HepG2 (cell line): ENCODE data around the gene CRYAB. TPM values are rescaled to one million over a fixed set of nuclear protein-coding genes. Genes with fewer than 3 reads are reported as not detected.
A peak's percentile ranks its signal among the peaks of the same experiment; 100 is the strongest.

Experiments used
- ARNT2 ChIP-seq: sonication (generic); formaldehyde crosslinking; IDR thresholded peaks from 2 replicates; pipeline ENCODE4 v1.8.0; 2022; ENCODE audit warnings: mild to moderate bottlenecking, low read depth, missing genetic modification reagents, moderate library complexity
- DNMT3B ChIP-seq: conservative IDR thresholded peaks from 2 replicates; pipeline ENCODE4 v1.6.1; 2016; ENCODE audit warnings: missing biosample characterization, control low read depth
- ELF1 ChIP-seq: sonication (generic); formaldehyde crosslinking; IDR thresholded peaks from 2 replicates; pipeline ENCODE4 v1.4.0; 2020; ENCODE audit warnings: missing genetic modification reagents
- HDAC1 ChIP-seq: sonication (generic); formaldehyde crosslinking; IDR thresholded peaks from 2 replicates; pipeline ENCODE4 v1.5.1; 2020; ENCODE audit warnings: mild to moderate bottlenecking, missing genetic modification reagents
- HDAC2 ChIP-seq: sonication (generic); formaldehyde crosslinking; IDR thresholded peaks from 2 replicates; pipeline ENCODE4 v1.4.0; 2020; ENCODE audit warnings: missing genetic modification reagents
- KAT8 ChIP-seq: IDR thresholded peaks from 2 replicates; pipeline ENCODE4 v1.6.1; 2016; ENCODE audit warnings: missing genetic modification reagents, missing compliant biosample characterization
- KDM4B ChIP-seq: sonication (generic); formaldehyde crosslinking; IDR thresholded peaks from 2 replicates; pipeline ENCODE4 v1.4.0; 2020; ENCODE audit warnings: missing genetic modification reagents
- MED1 ChIP-seq: sonication (generic); formaldehyde crosslinking; IDR thresholded peaks from 2 replicates; pipeline ENCODE4 v1.4.0; 2020; ENCODE audit warnings: missing genetic modification reagents
- NFIC ChIP-seq: IDR thresholded peaks from 2 replicates; pipeline ENCODE4 v1.6.1; 2012; ENCODE audit warnings: mild to moderate bottlenecking, low read length, inconsistent platforms
- NR2C2 ChIP-seq: sonication (generic); formaldehyde crosslinking; IDR thresholded peaks from 2 replicates; pipeline ENCODE4 v1.4.0; 2020; ENCODE audit warnings: missing genetic modification reagents, mild to moderate bottlenecking, moderate library complexity, borderline replicate concordance
- PHF21A ChIP-seq: sonication (generic); formaldehyde crosslinking; IDR thresholded peaks from 2 replicates; pipeline ENCODE4 v1.5.0; 2020; ENCODE audit warnings: mild to moderate bottlenecking, missing genetic modification reagents
- POLR2G ChIP-seq: fragments of 200-400 bp; formaldehyde crosslinking; IDR thresholded peaks from 2 replicates; pipeline ENCODE4 v1.6.1; 2018; ENCODE audit warnings: mild to moderate bottlenecking, low read depth, low read length, moderate library complexity
- RCOR2 ChIP-seq: IDR thresholded peaks from 2 replicates; pipeline ENCODE4 v1.6.1; 2016; ENCODE audit warnings: missing biosample characterization, missing genetic modification reagents
- SALL1 ChIP-seq: sonication (generic); formaldehyde crosslinking; IDR thresholded peaks from 2 replicates; pipeline ENCODE4 v1.8.0; 2022; ENCODE audit warnings: mild to moderate bottlenecking, missing genetic modification reagents
- TEAD3 ChIP-seq: optimal IDR thresholded peaks from 2 replicates; pipeline ENCODE3; 2016; ENCODE audit warnings: borderline replicate concordance
- ZBTB38 ChIP-seq: sonication (generic); formaldehyde crosslinking; IDR thresholded peaks from 2 replicates; pipeline ENCODE4 v1.5.1; 2020; ENCODE audit warnings: mild to moderate bottlenecking, missing genetic modification reagents
- ZNF205 ChIP-seq: IDR thresholded peaks from 2 replicates; pipeline ENCODE4 v1.6.1; 2018; ENCODE audit warnings: missing biosample characterization, missing genetic modification reagents
- ZNF264 ChIP-seq: sonication (generic); formaldehyde crosslinking; IDR thresholded peaks from 2 replicates; pipeline ENCODE4 v1.4.0; 2020; ENCODE audit warnings: missing genetic modification reagents
- ZNF282 ChIP-seq: fragments of 450-650 bp; IDR thresholded peaks from 2 replicates; pipeline ENCODE4 v1.6.1; 2018; ENCODE audit not compliant: partially characterized antibody
- ZNF703 ChIP-seq: sonication (generic); formaldehyde crosslinking; IDR thresholded peaks from 2 replicates; pipeline ENCODE4 v1.5.1; 2020; ENCODE audit warnings: missing genetic modification reagents, mild to moderate bottlenecking, moderate library complexity, borderline replicate concordance
- polyA plus RNA-seq, 8 experiments: library from polyadenylated mRNA; depleted of rRNA in 3 of 8; stranded (reverse) in 7 of 8; unstranded in 1 of 8; fragments of >200 nt; fragmentation: Illumina TruSeq in 4 of 8; extraction: Trizol in 4 of 8; gene quantifications; 2 replicates each; pipeline versions ENCODE4 v1.2.1 to v1.2.3, GENCODE V29; 2011 to 2016; ENCODE audit warnings: low read depth in 4 of 8, missing spikeins in 1 of 8, mixed read lengths in 1 of 8; ENCODE audit not compliant: insufficient read depth in 1 of 8
- total RNA-seq, 5 experiments: library from RNA; depleted of rRNA; stranded (reverse); fragments of >200 nt; fragmentation: Illumina TruSeq; extraction: Trizol; gene quantifications; 2 replicates each; pipeline ENCODE4 v1.2.3, GENCODE V29; 2016; ENCODE audit warnings: low read depth in 1 of 5
- TF ChIP-seq, protein P1 (sequence below): sonication (generic); formaldehyde crosslinking; IDR thresholded peaks from 2 replicates; pipeline ENCODE4 v1.5.0; 2020; ENCODE audit warnings: missing genetic modification reagents
- TF ChIP-seq, protein P2 (sequence below): IDR thresholded peaks from 2 replicates; pipeline ENCODE4 v1.6.1; 2016; ENCODE audit warnings: low read depth, borderline replicate concordance
- TF ChIP-seq, protein P3 (sequence below): sonication (generic); formaldehyde crosslinking; conservative IDR thresholded peaks from 2 replicates; pipeline ENCODE4 v1.5.0; 2020; ENCODE audit warnings: missing genetic modification reagents
- TF ChIP-seq, protein P4 (sequence below): sonication (generic); IDR thresholded peaks from 2 replicates; pipeline ENCODE4 v1.6.1; 2016; ENCODE audit warnings: low read depth, borderline replicate concordance
- TF ChIP-seq, protein P5 (sequence below): sonication (generic); formaldehyde crosslinking; IDR thresholded peaks from 2 replicates; pipeline ENCODE4 v1.5.0; 2020; ENCODE audit warnings: mild to moderate bottlenecking, missing genetic modification reagents

Gene CRYAB
- total and polyA plus RNA-seq, 2 of the 13 experiments (the other 11 are each of a cell fraction or from before 2014, with no cell fraction given), result 0.55 to 1.1 TPM

DNA sequence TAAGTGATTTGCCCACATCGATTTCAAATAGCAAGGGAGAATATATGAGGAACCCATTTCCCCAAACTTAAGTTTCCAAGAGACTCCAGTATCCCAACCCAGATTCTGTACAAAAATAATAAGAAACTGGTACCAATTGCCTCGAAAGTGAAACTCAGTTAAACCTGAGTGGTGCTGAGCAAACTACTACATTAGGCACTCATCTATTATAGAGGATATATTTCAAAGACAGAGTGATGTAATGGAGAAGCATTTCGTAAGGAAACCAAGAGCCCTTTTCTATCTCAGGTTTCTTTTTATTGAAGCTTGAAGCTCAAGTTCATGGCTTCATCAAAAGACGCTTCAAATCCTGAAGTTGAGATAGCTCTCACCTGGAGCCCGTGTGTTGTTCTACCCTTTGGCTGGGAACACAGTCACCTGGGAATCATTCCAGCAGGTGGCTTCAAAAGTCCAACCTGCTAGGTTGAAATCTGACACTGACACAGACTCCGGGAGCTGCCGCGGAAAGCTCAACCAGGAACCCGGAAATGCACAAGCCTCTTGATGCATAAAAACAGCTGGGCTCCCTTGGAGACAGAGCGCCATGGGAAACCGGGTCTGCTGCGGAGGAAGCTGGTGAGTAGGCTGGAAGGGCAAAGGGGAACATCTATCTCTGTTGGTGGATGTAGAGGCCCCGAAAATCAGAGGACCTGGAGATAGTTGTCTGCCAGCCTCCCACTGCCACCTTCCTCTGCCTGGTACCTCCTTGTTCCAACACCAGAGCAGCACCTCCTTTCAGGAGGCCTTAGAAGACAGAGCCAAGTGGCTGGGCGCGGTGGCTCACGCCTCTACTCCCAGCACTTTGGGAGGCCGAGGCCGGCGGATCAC, 7.1 kb upstream of the CRYAB start, which contains the start of gene C11orf52 (continued):
- TF ChIP-seq, protein P1, sequence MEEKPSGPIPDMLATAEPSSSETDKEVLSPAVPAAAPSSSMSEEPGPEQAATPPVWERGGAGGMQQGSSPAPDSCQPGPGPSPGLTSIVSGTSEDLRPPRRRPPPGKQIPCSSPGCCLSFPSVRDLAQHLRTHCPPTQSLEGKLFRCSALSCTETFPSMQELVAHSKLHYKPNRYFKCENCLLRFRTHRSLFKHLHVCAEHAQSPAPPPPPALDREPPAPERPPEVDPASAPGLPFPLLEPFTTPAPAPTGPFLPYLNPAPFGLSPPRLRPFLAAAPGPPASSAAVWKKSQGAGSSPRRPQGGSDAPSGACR (CRISPR knock-in tag), result 0 out of 2 replicates have a peak, but pooled peaks have one; percentile 64
- TF ChIP-seq ZNF703 (CRISPR knock-in tag) (no peak), PHF21A (CRISPR knock-in tag) (peak; percentile 66), ARNT2 (CRISPR knock-in tag) (0 out of 2 replicates have a peak, but pooled peaks have one; percentile 36), ELF1 (peak; percentile 97), TEAD3 (CRISPR knock-in tag) (peak; percentile 78), ZBTB38 (CRISPR knock-in tag) (peak; percentile 92), DNMT3B (no peak), ZNF264 (CRISPR knock-in tag) (peak; percentile 59; the same call in 1 of the 2 replicates), NR2C2 (CRISPR knock-in tag) (no peak; the same call in none of the 2 replicates), HDAC1 (CRISPR knock-in tag) (peak; percentile 41; the same call in 1 of the 2 replicates), KAT8 (CRISPR knock-in tag) (peak; percentile 86), MED1 (peak; percentile 61; the same call in 1 of the 2 replicates), ZNF205 (0 out of 2 replicates have a peak, but pooled peaks have one; percentile 17), RCOR2 (CRISPR knock-in tag) (no peak), ZNF282 (no peak), HDAC2 (CRISPR knock-in tag) (0 out of 2 replicates have a peak, but pooled peaks have one; percentile 48), SALL1 (peak; percentile 45), NFIC (0 out of 2 replicates have a peak, but pooled peaks have one; percentile 22), KDM4B (no peak), POLR2G (peak; percentile 63)
- TF ChIP-seq, protein P2, sequence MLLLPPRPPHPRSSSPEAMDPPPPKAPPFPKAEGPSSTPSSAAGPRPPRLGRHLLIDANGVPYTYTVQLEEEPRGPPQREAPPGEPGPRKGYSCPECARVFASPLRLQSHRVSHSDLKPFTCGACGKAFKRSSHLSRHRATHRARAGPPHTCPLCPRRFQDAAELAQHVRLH (CRISPR knock-in tag), result peak; percentile 49; the same call in 1 of the 2 replicates
- TF ChIP-seq, protein P3, sequence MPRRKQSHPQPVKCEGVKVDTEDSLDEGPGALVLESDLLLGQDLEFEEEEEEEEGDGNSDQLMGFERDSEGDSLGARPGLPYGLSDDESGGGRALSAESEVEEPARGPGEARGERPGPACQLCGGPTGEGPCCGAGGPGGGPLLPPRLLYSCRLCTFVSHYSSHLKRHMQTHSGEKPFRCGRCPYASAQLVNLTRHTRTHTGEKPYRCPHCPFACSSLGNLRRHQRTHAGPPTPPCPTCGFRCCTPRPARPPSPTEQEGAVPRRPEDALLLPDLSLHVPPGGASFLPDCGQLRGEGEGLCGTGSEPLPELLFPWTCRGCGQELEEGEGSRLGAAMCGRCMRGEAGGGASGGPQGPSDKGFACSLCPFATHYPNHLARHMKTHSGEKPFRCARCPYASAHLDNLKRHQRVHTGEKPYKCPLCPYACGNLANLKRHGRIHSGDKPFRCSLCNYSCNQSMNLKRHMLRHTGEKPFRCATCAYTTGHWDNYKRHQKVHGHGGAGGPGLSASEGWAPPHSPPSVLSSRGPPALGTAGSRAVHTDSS (CRISPR knock-in tag), result no peak
- TF ChIP-seq, protein P4, sequence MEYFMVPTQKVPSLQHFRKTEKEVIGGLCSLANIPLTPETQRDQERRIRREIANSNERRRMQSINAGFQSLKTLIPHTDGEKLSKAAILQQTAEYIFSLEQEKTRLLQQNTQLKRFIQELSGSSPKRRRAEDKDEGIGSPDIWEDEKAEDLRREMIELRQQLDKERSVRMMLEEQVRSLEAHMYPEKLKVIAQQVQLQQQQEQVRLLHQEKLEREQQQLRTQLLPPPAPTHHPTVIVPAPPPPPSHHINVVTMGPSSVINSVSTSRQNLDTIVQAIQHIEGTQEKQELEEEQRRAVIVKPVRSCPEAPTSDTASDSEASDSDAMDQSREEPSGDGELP, result peak; percentile 98
- TF ChIP-seq, protein P5, sequence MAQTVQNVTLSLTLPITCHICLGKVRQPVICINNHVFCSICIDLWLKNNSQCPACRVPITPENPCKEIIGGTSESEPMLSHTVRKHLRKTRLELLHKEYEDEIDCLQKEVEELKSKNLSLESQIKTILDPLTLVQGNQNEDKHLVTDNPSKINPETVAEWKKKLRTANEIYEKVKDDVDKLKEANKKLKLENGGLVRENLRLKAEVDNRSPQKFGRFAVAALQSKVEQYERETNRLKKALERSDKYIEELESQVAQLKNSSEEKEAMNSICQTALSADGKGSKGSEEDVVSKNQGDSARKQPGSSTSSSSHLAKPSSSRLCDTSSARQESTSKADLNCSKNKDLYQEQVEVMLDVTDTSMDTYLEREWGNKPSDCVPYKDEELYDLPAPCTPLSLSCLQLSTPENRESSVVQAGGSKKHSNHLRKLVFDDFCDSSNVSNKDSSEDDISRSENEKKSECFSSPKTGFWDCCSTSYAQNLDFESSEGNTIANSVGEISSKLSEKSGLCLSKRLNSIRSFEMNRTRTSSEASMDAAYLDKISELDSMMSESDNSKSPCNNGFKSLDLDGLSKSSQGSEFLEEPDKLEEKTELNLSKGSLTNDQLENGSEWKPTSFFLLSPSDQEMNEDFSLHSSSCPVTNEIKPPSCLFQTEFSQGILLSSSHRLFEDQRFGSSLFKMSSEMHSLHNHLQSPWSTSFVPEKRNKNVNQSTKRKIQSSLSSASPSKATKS (CRISPR knock-in tag), result no peak
